Middle frontal gyrus (tissue), 1 donor: ENCODE results near the gene PGA4.

ENCODE experiments used
- DNase-seq: peaks from one replicate; pipeline ENCODE4 v3.0.0-alpha.2; 2015; ENCODE audit warnings: low spot score; ENCODE audit errors: extremely low spot score

Gene PGA4

GRCh38 chr11:61278001-61278470 is 55.9 kb downstream of the PGA4 start:
- DNase-seq = no peak

- DNase-seq = no peak
Observed at GRCh38 chr11:61279934-61280659, 58.0 kb downstream of the PGA4 start.

- DNase-seq = no peak
Observed at GRCh38 chr11:61280883-61281580, 58.9 kb downstream of the PGA4 start.
